HepG2 (cell line): ENCODE data around the gene SLC35B2. TPM values are rescaled to one million over a fixed set of nuclear protein-coding genes. Genes with fewer than 3 reads are reported as not detected.

Source experiments
- AGO2 ChIP-seq: fragments of 200-400 bp; formaldehyde crosslinking; optimal IDR thresholded peaks from 2 replicates; pipeline ENCODE3; 2017; ENCODE audit warnings: mild to moderate bottlenecking, low read depth, low read length, moderate library complexity
- ARNT ChIP-seq: fragments of 450-650 bp; IDR thresholded peaks from 2 replicates; pipeline ENCODE4 v1.6.1; 2017
- BCLAF1 ChIP-seq: fragments of 450-650 bp; IDR thresholded peaks from 2 replicates; pipeline ENCODE4 v1.6.1; 2017; ENCODE audit warnings: mild to moderate bottlenecking
- CBFB ChIP-seq: sonication (generic); formaldehyde crosslinking; IDR thresholded peaks from 2 replicates; pipeline ENCODE4 v1.4.0; 2020; ENCODE audit warnings: missing genetic modification reagents
- ETS1 ChIP-seq: sonication (generic); formaldehyde crosslinking; IDR thresholded peaks from 2 replicates; pipeline ENCODE4 v1.4.0; 2020; ENCODE audit warnings: missing genetic modification reagents
- FOXM1 ChIP-seq: sonication (generic); formaldehyde crosslinking; IDR thresholded peaks from 2 replicates; pipeline ENCODE4 v1.5.0; 2020; ENCODE audit warnings: missing genetic modification reagents
- IKZF1 ChIP-seq: fragments of 450-650 bp; IDR thresholded peaks from 2 replicates; pipeline ENCODE4 v1.7.1; 2016
- KAT8 ChIP-seq: IDR thresholded peaks from 2 replicates; pipeline ENCODE4 v1.6.1; 2016; ENCODE audit warnings: missing genetic modification reagents, missing compliant biosample characterization
- MLLT10 ChIP-seq: sonication (generic); formaldehyde crosslinking; IDR thresholded peaks from 2 replicates; pipeline ENCODE4 v1.4.0; 2020; ENCODE audit warnings: missing genetic modification reagents
- NFKB2 ChIP-seq: sonication (generic); formaldehyde crosslinking; IDR thresholded peaks from 2 replicates; pipeline ENCODE4 v1.4.0; 2020; ENCODE audit warnings: missing genetic modification reagents, borderline replicate concordance
- RFX3 ChIP-seq: IDR thresholded peaks from 2 replicates; pipeline ENCODE4 v1.6.1; 2016; ENCODE audit warnings: missing biosample characterization, missing genetic modification reagents
- TRAFD1 ChIP-seq: sonication (generic); formaldehyde crosslinking; IDR thresholded peaks from 2 replicates; pipeline ENCODE4 v1.5.1; 2020; ENCODE audit warnings: missing genetic modification reagents, mild to moderate bottlenecking, borderline replicate concordance
- ZC3H13 ChIP-seq: sonication (generic); formaldehyde crosslinking; IDR thresholded peaks from 2 replicates; pipeline ENCODE4 v1.8.1; 2023; ENCODE audit warnings: mild to moderate bottlenecking, missing genetic modification reagents, moderate library complexity
- ZIK1 ChIP-seq: sonication (generic); formaldehyde crosslinking; IDR thresholded peaks from 2 replicates; pipeline ENCODE4 v1.5.0; 2020; ENCODE audit warnings: mild to moderate bottlenecking, low read depth, missing genetic modification reagents, borderline replicate concordance
- ZKSCAN8 ChIP-seq: IDR thresholded peaks from 2 replicates; pipeline ENCODE4 v1.6.1; 2016; ENCODE audit warnings: borderline replicate concordance, missing genetic modification reagents, missing compliant biosample characterization
- ZNF251 ChIP-seq: sonication (generic); formaldehyde crosslinking; IDR thresholded peaks from 2 replicates; pipeline ENCODE4 v1.9.0; 2021; ENCODE audit warnings: mild to moderate bottlenecking, missing genetic modification reagents
- ZNF317 ChIP-seq: sonication (generic); formaldehyde crosslinking; IDR thresholded peaks from 2 replicates; pipeline ENCODE4 v1.5.0; 2020; ENCODE audit warnings: mild to moderate bottlenecking, missing genetic modification reagents
- ZNF530 ChIP-seq: sonication (generic); formaldehyde crosslinking; IDR thresholded peaks from 2 replicates; pipeline ENCODE4 v1.5.0; 2020; ENCODE audit warnings: low read depth, mild to moderate bottlenecking, missing genetic modification reagents
- ZNF577 ChIP-seq: sonication (generic); formaldehyde crosslinking; IDR thresholded peaks from 2 replicates; pipeline ENCODE4 v1.4.0; 2020; ENCODE audit warnings: mild to moderate bottlenecking, low read depth, missing genetic modification reagents, borderline replicate concordance
- ZNF883 ChIP-seq: sonication (generic); formaldehyde crosslinking; IDR thresholded peaks from 2 replicates; pipeline ENCODE4 v1.5.1; 2020; ENCODE audit warnings: mild to moderate bottlenecking, missing genetic modification reagents; ENCODE audit errors: not compliant biosample characterization
- ZSCAN12 ChIP-seq: sonication (generic); formaldehyde crosslinking; IDR thresholded peaks from 2 replicates; pipeline ENCODE4 v1.9.0; 2021; ENCODE audit warnings: mild to moderate bottlenecking, missing genetic modification reagents
- ZSCAN21 ChIP-seq: sonication (generic); formaldehyde crosslinking; IDR thresholded peaks from 2 replicates; pipeline ENCODE4 v1.8.0; 2022; ENCODE audit warnings: mild to moderate bottlenecking, missing genetic modification reagents, moderate library complexity, borderline replicate concordance
- polyA plus RNA-seq, 8 experiments: library from polyadenylated mRNA; depleted of rRNA in 3 of 8; stranded (reverse) in 7 of 8; unstranded in 1 of 8; fragments of >200 nt; fragmentation: Illumina TruSeq in 4 of 8; extraction: Trizol in 4 of 8; gene quantifications; 2 replicates each; pipeline versions ENCODE4 v1.2.1 to v1.2.3, GENCODE V29; 2011 to 2016; ENCODE audit warnings: low read depth in 4 of 8, missing spikeins in 1 of 8, mixed read lengths in 1 of 8; ENCODE audit not compliant: insufficient read depth in 1 of 8
- total RNA-seq, 5 experiments: library from RNA; depleted of rRNA; stranded (reverse); fragments of >200 nt; fragmentation: Illumina TruSeq; extraction: Trizol; gene quantifications; 2 replicates each; pipeline ENCODE4 v1.2.3, GENCODE V29; 2016; ENCODE audit warnings: low read depth in 1 of 5
- TF ChIP-seq, protein P1 (sequence below): sonication (generic); formaldehyde crosslinking; IDR thresholded peaks from 2 replicates; pipeline ENCODE4 v1.5.1; 2020; ENCODE audit warnings: mild to moderate bottlenecking, moderate library complexity, missing genetic modification reagents

SLC35B2 gene
- total and polyA plus RNA-seq, 2 of the 13 experiments (the other 11 are each of a cell fraction or from before 2014, with no cell fraction given) = 61.1 to 148 TPM

- TF ChIP-seq ZNF251 (CRISPR knock-in tag) (no peak), TRAFD1 (CRISPR knock-in tag) (no peak), NFKB2 (CRISPR knock-in tag) (no peak), ZSCAN21 (CRISPR knock-in tag) (no peak), KAT8 (CRISPR knock-in tag) (no peak), RFX3 (CRISPR knock-in tag) (peak; percentile 53; the same call in 1 of the 2 replicates), ZNF883 (no peak), ARNT (no peak), ZIK1 (CRISPR knock-in tag) (no peak), ETS1 (CRISPR knock-in tag) (no peak), ZSCAN12 (CRISPR knock-in tag) (no peak), ZKSCAN8 (CRISPR knock-in tag) (no peak), ZNF577 (no peak), ZC3H13 (CRISPR knock-in tag) (peak; percentile 60; the same call in 1 of the 2 replicates), MLLT10 (CRISPR knock-in tag) (no peak), CBFB (no peak), ZNF317 (CRISPR knock-in tag) (no peak), FOXM1 (CRISPR knock-in tag) (no peak), IKZF1 (no peak), AGO2 (peak; percentile 98), BCLAF1 (no peak), ZNF530 (CRISPR knock-in tag) (no peak)
- TF ChIP-seq, protein P1, sequence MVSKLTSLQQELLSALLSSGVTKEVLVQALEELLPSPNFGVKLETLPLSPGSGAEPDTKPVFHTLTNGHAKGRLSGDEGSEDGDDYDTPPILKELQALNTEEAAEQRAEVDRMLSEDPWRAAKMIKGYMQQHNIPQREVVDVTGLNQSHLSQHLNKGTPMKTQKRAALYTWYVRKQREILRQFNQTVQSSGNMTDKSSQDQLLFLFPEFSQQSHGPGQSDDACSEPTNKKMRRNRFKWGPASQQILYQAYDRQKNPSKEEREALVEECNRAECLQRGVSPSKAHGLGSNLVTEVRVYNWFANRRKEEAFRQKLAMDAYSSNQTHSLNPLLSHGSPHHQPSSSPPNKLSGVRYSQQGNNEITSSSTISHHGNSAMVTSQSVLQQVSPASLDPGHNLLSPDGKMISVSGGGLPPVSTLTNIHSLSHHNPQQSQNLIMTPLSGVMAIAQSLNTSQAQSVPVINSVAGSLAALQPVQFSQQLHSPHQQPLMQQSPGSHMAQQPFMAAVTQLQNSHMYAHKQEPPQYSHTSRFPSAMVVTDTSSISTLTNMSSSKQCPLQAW (CRISPR knock-in tag) = no peak
Measured at GRCh38 chr6:44297063-44298038, 40.0 kb upstream of the SLC35B2 start (continued).
